GM13977 (cell line): ENCODE measurements around the gene CYP4F22.
"Not testable (repeated sequence)": the region's sequence is repeated elsewhere in the genome, so short reads cannot be mapped to it uniquely, and the experiment has no call there.

Experiments used
- DNase-seq: peaks from one replicate; pipeline ENCODE4 v3.0.0; 2012; ENCODE audit warnings: low spot score
- in situ Hi-C: fragments of 300-500 bp; cut with MboI; formaldehyde crosslinking; loops from one replicate; pipeline ENCODE4 v1.12.0; 2022; ENCODE audit warnings: low sequenced_read_pairs, low pct_unique_long_range_greater_than_20kb, mixed read lengths, inconsistent platforms; ENCODE audit not compliant: unreplicated experiment
- TF ChIP-seq, protein P1 (sequence below): IDR thresholded peaks from 2 replicates; pipeline ENCODE4 v1.5.1; 2012; ENCODE audit warnings: mild to moderate bottlenecking, control low read depth; ENCODE audit not compliant: insufficient read depth; ENCODE audit errors: extremely low read depth, missing control alignments

CYP4F22 gene

DNA sequence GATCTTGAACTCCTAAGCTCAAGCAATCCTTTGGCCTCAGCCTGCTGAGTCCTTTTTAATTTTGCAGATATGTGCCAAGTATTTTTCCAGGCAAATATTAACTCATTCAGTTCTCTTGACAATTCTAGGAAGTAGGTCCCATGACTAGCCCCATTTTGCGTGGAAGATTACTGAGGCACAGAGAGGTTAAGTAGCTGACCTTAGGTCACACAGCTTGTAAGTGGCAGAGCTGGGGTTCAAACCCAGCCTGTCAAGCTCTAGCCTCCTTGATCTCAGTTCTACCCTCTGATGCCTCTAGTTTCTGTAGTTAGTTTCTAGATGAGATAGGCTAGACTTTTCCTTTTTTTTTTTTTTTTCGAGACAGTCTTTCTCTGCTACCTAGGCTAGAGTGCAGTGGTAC, 18.1 kb downstream of the CYP4F22 start:
- TF ChIP-seq, protein P1, sequence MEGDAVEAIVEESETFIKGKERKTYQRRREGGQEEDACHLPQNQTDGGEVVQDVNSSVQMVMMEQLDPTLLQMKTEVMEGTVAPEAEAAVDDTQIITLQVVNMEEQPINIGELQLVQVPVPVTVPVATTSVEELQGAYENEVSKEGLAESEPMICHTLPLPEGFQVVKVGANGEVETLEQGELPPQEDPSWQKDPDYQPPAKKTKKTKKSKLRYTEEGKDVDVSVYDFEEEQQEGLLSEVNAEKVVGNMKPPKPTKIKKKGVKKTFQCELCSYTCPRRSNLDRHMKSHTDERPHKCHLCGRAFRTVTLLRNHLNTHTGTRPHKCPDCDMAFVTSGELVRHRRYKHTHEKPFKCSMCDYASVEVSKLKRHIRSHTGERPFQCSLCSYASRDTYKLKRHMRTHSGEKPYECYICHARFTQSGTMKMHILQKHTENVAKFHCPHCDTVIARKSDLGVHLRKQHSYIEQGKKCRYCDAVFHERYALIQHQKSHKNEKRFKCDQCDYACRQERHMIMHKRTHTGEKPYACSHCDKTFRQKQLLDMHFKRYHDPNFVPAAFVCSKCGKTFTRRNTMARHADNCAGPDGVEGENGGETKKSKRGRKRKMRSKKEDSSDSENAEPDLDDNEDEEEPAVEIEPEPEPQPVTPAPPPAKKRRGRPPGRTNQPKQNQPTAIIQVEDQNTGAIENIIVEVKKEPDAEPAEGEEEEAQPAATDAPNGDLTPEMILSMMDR, result no peak
- no peak for DNase-seq
- in situ Hi-C loops, result no loop called here

GRCh38 chr19:15527705-15528104, 19.4 kb downstream of the CYP4F22 start:
- in situ Hi-C loops, result no loop called here
- TF ChIP-seq, protein P1, result no peak
- DNase-seq, result no peak

- no peak for DNase-seq
- TF ChIP-seq, protein P1, result no peak
Observed at GRCh38 chr19:15529774-15530372, 21.5 kb downstream of the CYP4F22 start.

DNA sequence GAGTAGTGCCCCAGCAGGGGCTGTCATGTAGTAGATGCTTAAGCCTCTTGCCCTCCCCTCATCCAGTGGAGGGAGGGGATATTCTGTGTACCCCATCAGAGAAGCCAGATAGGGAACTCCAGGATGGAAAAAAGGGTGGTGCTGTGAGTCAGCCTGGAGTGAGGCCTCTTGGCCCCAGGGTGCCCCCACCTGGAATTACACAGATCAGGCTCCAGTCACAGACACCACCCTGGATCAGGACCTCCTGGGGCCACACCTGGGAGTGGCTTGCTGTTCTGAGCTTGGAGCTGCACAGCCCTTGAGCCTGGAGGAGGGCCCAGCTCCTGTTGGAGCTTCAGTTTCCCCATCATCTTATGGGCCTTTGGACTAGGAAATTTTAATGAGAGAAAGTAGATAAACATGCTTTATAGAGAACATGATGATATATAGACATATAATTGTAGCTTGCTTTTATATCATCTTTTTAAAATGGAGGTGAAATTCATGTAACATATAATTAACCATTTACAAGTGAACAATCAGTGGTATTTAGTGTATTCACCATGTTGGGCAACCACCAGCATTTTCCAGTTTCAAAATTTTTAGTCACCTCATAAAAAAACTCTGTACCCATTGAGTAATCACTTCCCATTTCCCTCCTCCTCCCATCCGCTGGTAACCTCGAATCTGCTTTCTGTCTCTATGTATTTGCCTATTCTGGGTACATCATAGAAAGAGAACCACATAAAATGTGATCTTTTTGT, 24.6 kb downstream of the CYP4F22 start:
- in situ Hi-C loops, result loop anchor here (10.0 kb wide), 1 partner anchor 58 kb away; the partner anchor contains the start of gene PGLYRP2
- no peak for DNase-seq
- TF ChIP-seq, protein P1, result no peak

More at GRCh38 chr19:15529774-15530372, 21.5 kb downstream of the CYP4F22 start:
- in situ Hi-C loops, result loop anchor here (10.0 kb wide), 1 partner anchor 55 kb away; the partner anchor contains the start of gene PGLYRP2

GRCh38 chr19:15533522-15533830, 25.2 kb downstream of the CYP4F22 start:
- in situ Hi-C loops, result loop anchor here (10.0 kb wide), 1 partner anchor 59 kb away; the partner anchor contains the start of gene PGLYRP2
- not testable (repeated sequence) for DNase-seq

GRCh38 chr19:15534957-15535864, 26.9 kb downstream of the CYP4F22 start:
- DNase-seq, result no peak
- TF ChIP-seq, protein P1, result no peak
- in situ Hi-C loops, result loop anchor here (10.0 kb wide), 1 partner anchor 60 kb away; the partner anchor contains the start of gene PGLYRP2
